Endothelial cell of umbilical vein (primary cell): ENCODE measurements around the gene PARD6G. TPM values are rescaled to one million over a fixed set of nuclear protein-coding genes. Genes with fewer than 3 reads are reported as not detected.

ENCODE experiments used
- BruUV-seq: library from RNA; stranded (reverse); fragments of 400-500 nt; replicated peaks from 2 replicates; lab custom pipeline; 2021; lab: Mats Ljungman, UMichigan
- CTCF ChIA-PET: fragments of 300-600, 350-600 bp; sonication (Branson Sonifier 250); formaldehyde crosslinking; loops from one replicate; lab custom pipeline; 2021; ENCODE audit warnings: antibody characterized with exemption, inconsistent platforms; lab: Charles Lee
- POLR2A ChIA-PET: fragments of 300-600, 350-600 bp; sonication (Branson Sonifier 250); formaldehyde crosslinking; loops from one replicate; lab custom pipeline; 2021; ENCODE audit warnings: antibody characterized with exemption, inconsistent platforms; lab: Charles Lee
- DNase-seq: peaks from one replicate; pipeline ENCODE4 v3.0.0-alpha.2; 2011; ENCODE audit warnings: low read depth, low spot score
- FAIRE-seq: peaks from 2 replicates; lab custom pipeline; 2011; peaks lifted over from hg19 to GRCh38; lab: Jason Lieb, UNC
- H2AFZ ChIP-seq: 2 replicates; pipeline ENCODE4 v1.6.0; 2012; ENCODE audit warnings: low read depth, low read length, control low read depth, inconsistent platforms
- H3K27ac ChIP-seq: 2 replicates; pipeline ENCODE4 v1.5.1; 2011; ENCODE audit warnings: low read depth, mild to moderate bottlenecking, control low read depth, low read length, moderate library complexity; ENCODE audit not compliant: insufficient read depth
- H3K27me3 ChIP-seq, 2 experiments: 2 replicates each; pipeline versions ENCODE4 v1.6.0 to v1.6.1; 2011; ENCODE audit warnings: low read length in 2 of 2, mixed read lengths in 1 of 2; ENCODE audit not compliant: control insufficient read depth in 2 of 2, insufficient read depth in 2 of 2
- H3K36me3 ChIP-seq, 2 experiments: 2 replicates in 1 of 2; 3 replicates in 1 of 2; pipeline ENCODE4 v1.5.1; 2011; ENCODE audit warnings: low read length in 2 of 2, mild to moderate bottlenecking in 1 of 2, moderate library complexity in 1 of 2; ENCODE audit not compliant: control insufficient read depth in 2 of 2, insufficient read depth in 2 of 2; ENCODE audit errors: extremely low read depth in 1 of 2
- H3K4me1 ChIP-seq: 3 replicates; pipeline ENCODE4 v1.5.1; 2011; ENCODE audit warnings: mild to moderate bottlenecking, low read length; ENCODE audit not compliant: control insufficient read depth, insufficient read depth; ENCODE audit errors: extremely low read depth
- H3K4me2 ChIP-seq: 2 replicates; pipeline ENCODE4 v1.6.1; 2011; ENCODE audit warnings: low read length, control low read depth, mixed read lengths; ENCODE audit not compliant: insufficient read depth
- H3K4me3 ChIP-seq, 3 experiments: fragments of 200-600 bp in 1 of 3; sonication (generic), shearing (Covaris generic) in 1 of 3; replicated peaks in 1 of 3; 2 replicates each; pipeline ENCODE4 v1.5.1; 2011 to 2016; ENCODE audit warnings: control low read depth in 3 of 3, low read length in 3 of 3, mild to moderate bottlenecking in 2 of 3, inconsistent platforms in 1 of 3, low read depth in 1 of 3, moderate library complexity in 1 of 3; ENCODE audit not compliant: insufficient read depth in 1 of 3
- H3K79me2 ChIP-seq: 2 replicates; pipeline ENCODE4 v1.6.0; 2012; ENCODE audit warnings: low read length, inconsistent platforms; ENCODE audit not compliant: control insufficient read depth, insufficient read depth
- H3K9ac ChIP-seq: replicated peaks from 2 replicates; pipeline ENCODE3; 2011; ENCODE audit warnings: low read length, control low read depth; ENCODE audit not compliant: insufficient read depth; ENCODE audit errors: extremely low read depth
- H3K9me1 ChIP-seq: replicated peaks from 3 replicates; pipeline ENCODE4 v1.6.0; 2011; ENCODE audit warnings: mild to moderate bottlenecking, low read length; ENCODE audit not compliant: control insufficient read depth, insufficient read depth; ENCODE audit errors: extremely low read depth
- H3K9me3 ChIP-seq: replicated peaks from 2 replicates; pipeline ENCODE4 v1.5.1; 2012; ENCODE audit warnings: low read length, inconsistent platforms; ENCODE audit not compliant: control insufficient read depth, insufficient read depth
- H4K20me1 ChIP-seq: replicated peaks from 2 replicates; pipeline ENCODE3; 2011; ENCODE audit warnings: mild to moderate bottlenecking, low read length; ENCODE audit not compliant: control insufficient read depth, insufficient read depth; ENCODE audit errors: extremely low read depth
- CTCF ChIP-seq, 2 donors: IDR thresholded peaks; 1 replicate in 1 of 2; 2 replicates in 1 of 2; pipeline ENCODE4 v1.5.1; 2011; ENCODE audit warnings: low read length in 2 of 2, mild to moderate bottlenecking in 2 of 2, moderate library complexity in 2 of 2, control low read depth in 1 of 2, inconsistent platforms in 1 of 2, low read depth in 1 of 2; ENCODE audit not compliant: insufficient read depth in 1 of 2; ENCODE audit errors: extremely low read depth in 1 of 2
- EZH2 ChIP-seq: IDR thresholded peaks from 2 replicates; pipeline ENCODE4 v1.6.1; 2012; ENCODE audit warnings: borderline replicate concordance, low read depth, mild to moderate bottlenecking, moderate library complexity, low read length, inconsistent platforms; ENCODE audit not compliant: severe bottlenecking
- GATA2 ChIP-seq: IDR thresholded peaks from 2 replicates; pipeline ENCODE4 v1.7.0; 2011; ENCODE audit warnings: low read depth, mild to moderate bottlenecking, moderate library complexity, mixed read lengths, low read length; ENCODE audit not compliant: insufficient read length, insufficient read depth
- JUN ChIP-seq: IDR thresholded peaks from 2 replicates; pipeline ENCODE4 v1.6.1; 2011; ENCODE audit warnings: borderline replicate concordance, low read depth; ENCODE audit not compliant: insufficient read length, insufficient read depth
- MAX ChIP-seq: IDR thresholded peaks from 2 replicates; pipeline ENCODE4 v1.6.1; 2011; ENCODE audit not compliant: insufficient read depth, insufficient read length
- MYC ChIP-seq: IDR thresholded peaks from one replicate; pipeline ENCODE4 v1.6.1; 2011; ENCODE audit warnings: mild to moderate bottlenecking, low read depth, low read length
- POLR2AphosphoS5 ChIP-seq: IDR thresholded peaks from 2 replicates; pipeline ENCODE4 v1.6.1; 2012; ENCODE audit warnings: low read depth, mild to moderate bottlenecking, control low read depth, low read length, moderate library complexity; ENCODE audit not compliant: insufficient read depth
- dilution Hi-C: fragments of 300-500 bp; cut with MboI; formaldehyde crosslinking; loops from one replicate; pipeline ENCODE4 v1.15.0; 2019; ENCODE audit warnings: low sequenced_read_pairs; ENCODE audit not compliant: extremely low pct_ligation_motif_present
- intact Hi-C: fragments of 100-400 bp; cut with micrococcal nuclease; formaldehyde crosslinking; loops from one replicate; pipeline ENCODE4 v1.10.0; 2022
- polyA plus RNA-seq, 4 experiments: library from polyadenylated mRNA; depleted of rRNA in 3 of 4; stranded (reverse) in 3 of 4; unstranded in 1 of 4; fragments of >200 nt; gene quantifications; 2 replicates each; pipeline versions ENCODE4 v1.2.1 to v1.2.3, GENCODE V29; 2011 to 2012; ENCODE audit warnings: missing spikeins in 1 of 4
- total RNA-seq: library from RNA; stranded (reverse); gene quantifications from 2 replicates; pipeline ENCODE4 v1.2.3, GENCODE V29; 2021

The PARD6G gene
- total and polyA plus RNA-seq, 2 donors (not counting 3 experiments of a cell fraction or from before 2014, with no cell fraction given), result 1.2 to 1.8 TPM

- no TSS peak for BruUV-seq
- Histone ChIP-seq H3K4me2 (no peak overlapping the region), H3K27me3 (no peaks in the 10 kb centered on the region), H3K4me3 (no peak overlapping the region), H4K20me1 (no peaks in the 10 kb centered on the region), H3K9me3 (no peaks in the 10 kb centered on the region), H3K4me1 (no peaks in the 10 kb centered on the region), H3K79me2 (no peaks in the 10 kb centered on the region), H3K36me3 (no peaks in the 10 kb centered on the region), H2AFZ (no peak overlapping the region), H3K9me1 (no peaks in the 10 kb centered on the region), H3K27ac (no peak overlapping the region), H3K9ac (no peak overlapping the region)
- CTCF ChIA-PET, result interaction anchor here (0.6 to 5.7 kb wide), 11 partner anchors 12 to 123 kb away, joined by 3 to 63 read pairs (median 6); partner anchors contain the start of gene PARD6G
- TF ChIP-seq CTCF (IDR thresholded peaks at IDR 0.05; ENCODE audit: extremely low read depth in 1 of 2, insufficient read depth in 1 of 2, low read depth in 1 of 2, low read length in 2 of 2) (peak; percentile 88 to 90), JUN (no peak), EZH2 (no peak), MYC (no peak)
- intact Hi-C loops (loop anchor here (1.0 to 5.0 kb wide), 2 partner anchors 99 to 126 kb away; partner anchors contain the start of gene RBFA), dilution Hi-C loops (no loop called here)
- FAIRE-seq (peak; percentile 93), DNase-seq (peak; percentile 70)
- POLR2A ChIA-PET, result no interaction called here
Observed at GRCh38 chr18:80157708-80158343, 89.5 kb downstream of the PARD6G start.

GRCh38 chr18:80154293-80154692 is 93.0 kb downstream of the PARD6G start:
- ChIA-PET CTCF (interaction anchor here (0.9 kb wide), 1 partner anchor 45 kb away, joined by 3 read pairs; no protein-coding TSS in a partner anchor), POLR2A (no interaction called here)
- peak; percentile 9 for DNase-seq

More at GRCh38 chr18:80154293-80154692, 93.0 kb downstream of the PARD6G start:
- dilution Hi-C loops (no loop called here), intact Hi-C loops (no loop called here)
- H2AFZ ChIP-seq, result no peak overlapping the region
- FAIRE-seq, result peak; percentile 18
- no peaks in the 10 kb centered on the region for H3K27me3 ChIP-seq
- TF ChIP-seq CTCF (IDR thresholded peaks at IDR 0.05; ENCODE audit: extremely low read depth in 1 of 2, insufficient read depth in 1 of 2, low read depth in 1 of 2, low read length in 2 of 2) (peak; percentile 26 to 48), MAX (no peak), JUN (no peak), GATA2 (no peak), POLR2AphosphoS5 (no peak)
- H3K4me3 ChIP-seq, result no peak overlapping the region
- no peaks in the 10 kb centered on the region for H3K4me1 ChIP-seq
- no peaks in the 10 kb centered on the region for H4K20me1 ChIP-seq
- no peaks in the 10 kb centered on the region for H3K9me1 ChIP-seq
- BruUV-seq, result no TSS peak
- no peaks in the 10 kb centered on the region for H3K9me3 ChIP-seq
- no peaks in the 10 kb centered on the region for H3K79me2 ChIP-seq
- H3K4me2 ChIP-seq, result no peak overlapping the region
- no peak overlapping the region for H3K27ac ChIP-seq
- no peaks in the 10 kb centered on the region for H3K36me3 ChIP-seq
- no peak overlapping the region for H3K9ac ChIP-seq
